ENCODE data around the gene APOBEC2. TPM values are rescaled to one million over a fixed set of nuclear protein-coding genes. Genes with fewer than 3 reads are reported as not detected.

APOBEC2 gene
- total and polyA plus RNA-seq, 9 of the 15 experiments (the other 6 are each of a cell fraction or from before 2014, with no cell fraction given), result 0.25 to 1.6 TPM; not detected in 7

DNA sequence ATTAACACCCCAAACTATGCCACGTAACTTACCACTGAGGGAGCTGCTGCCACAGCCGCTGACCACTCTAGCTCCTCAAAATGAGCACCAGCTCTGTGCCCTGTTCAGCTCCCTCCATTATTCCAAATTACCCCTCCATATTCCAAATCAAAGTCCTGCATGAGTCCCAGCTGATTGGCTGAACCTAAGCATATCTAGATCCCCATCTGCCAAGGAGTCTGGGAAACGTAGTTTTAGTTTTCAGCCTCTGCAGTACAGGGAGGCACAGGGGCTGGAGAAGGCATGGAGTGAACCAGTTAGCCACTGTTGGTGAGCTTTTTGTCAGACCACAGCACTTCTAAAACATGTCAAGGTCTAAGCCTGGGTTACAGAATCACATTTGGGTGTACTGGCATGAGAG lies 29.9 kb upstream of the APOBEC2 start (continued):
- TF ChIP-seq, protein P1, sequence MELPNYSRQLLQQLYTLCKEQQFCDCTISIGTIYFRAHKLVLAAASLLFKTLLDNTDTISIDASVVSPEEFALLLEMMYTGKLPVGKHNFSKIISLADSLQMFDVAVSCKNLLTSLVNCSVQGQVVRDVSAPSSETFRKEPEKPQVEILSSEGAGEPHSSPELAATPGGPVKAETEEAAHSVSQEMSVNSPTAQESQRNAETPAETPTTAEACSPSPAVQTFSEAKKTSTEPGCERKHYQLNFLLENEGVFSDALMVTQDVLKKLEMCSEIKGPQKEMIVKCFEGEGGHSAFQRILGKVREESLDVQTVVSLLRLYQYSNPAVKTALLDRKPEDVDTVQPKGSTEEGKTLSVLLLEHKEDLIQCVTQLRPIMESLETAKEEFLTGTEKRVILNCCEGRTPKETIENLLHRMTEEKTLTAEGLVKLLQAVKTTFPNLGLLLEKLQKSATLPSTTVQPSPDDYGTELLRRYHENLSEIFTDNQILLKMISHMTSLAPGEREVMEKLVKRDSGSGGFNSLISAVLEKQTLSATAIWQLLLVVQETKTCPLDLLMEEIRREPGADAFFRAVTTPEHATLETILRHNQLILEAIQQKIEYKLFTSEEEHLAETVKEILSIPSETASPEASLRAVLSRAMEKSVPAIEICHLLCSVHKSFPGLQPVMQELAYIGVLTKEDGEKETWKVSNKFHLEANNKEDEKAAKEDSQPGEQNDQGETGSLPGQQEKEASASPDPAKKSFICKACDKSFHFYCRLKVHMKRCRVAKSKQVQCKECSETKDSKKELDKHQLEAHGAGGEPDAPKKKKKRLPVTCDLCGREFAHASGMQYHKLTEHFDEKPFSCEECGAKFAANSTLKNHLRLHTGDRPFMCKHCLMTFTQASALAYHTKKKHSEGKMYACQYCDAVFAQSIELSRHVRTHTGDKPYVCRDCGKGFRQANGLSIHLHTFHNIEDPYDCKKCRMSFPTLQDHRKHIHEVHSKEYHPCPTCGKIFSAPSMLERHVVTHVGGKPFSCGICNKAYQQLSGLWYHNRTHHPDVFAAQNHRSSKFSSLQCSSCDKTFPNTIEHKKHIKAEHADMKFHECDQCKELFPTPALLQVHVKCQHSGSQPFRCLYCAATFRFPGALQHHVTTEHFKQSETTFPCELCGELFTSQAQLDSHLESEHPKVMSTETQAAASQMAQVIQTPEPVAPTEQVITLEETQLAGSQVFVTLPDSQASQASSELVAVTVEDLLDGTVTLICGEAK (IDR thresholded peaks at IDR 0.05), result no peak
- TF ChIP-seq, protein P1 (CRISPR knock-in tag; IDR thresholded peaks at IDR 0.05), result no peak
- TF ChIP-seq, protein P2, sequence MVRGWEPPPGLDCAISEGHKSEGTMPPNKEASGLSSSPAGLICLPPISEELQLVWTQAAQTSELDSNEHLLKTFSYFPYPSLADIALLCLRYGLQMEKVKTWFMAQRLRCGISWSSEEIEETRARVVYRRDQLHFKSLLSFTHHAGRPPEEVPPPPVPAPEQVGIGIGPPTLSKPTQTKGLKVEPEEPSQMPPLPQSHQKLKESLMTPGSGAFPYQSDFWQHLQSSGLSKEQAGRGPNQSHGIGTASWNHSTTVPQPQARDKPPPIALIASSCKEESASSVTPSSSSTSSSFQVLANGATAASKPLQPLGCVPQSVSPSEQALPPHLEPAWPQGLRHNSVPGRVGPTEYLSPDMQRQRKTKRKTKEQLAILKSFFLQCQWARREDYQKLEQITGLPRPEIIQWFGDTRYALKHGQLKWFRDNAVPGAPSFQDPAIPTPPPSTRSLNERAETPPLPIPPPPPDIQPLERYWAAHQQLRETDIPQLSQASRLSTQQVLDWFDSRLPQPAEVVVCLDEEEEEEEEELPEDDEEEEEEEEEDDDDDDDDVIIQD (CRISPR knock-in tag; IDR thresholded peaks at IDR 0.05), result no peak
- TF ChIP-seq ZNF143 (CRISPR knock-in tag; IDR thresholded peaks at IDR 0.05) (peak; percentile 52; the same call in 1 of the 2 replicates), SIX5 (IDR thresholded peaks at IDR 0.05; ENCODE audit: borderline replicate concordance in 1 of 2, insufficient read depth in 1 of 2, low read depth in 1 of 2, low read length in 2 of 2) (peak; percentile 20 to 38; a peak in 3 of 4 replicates)

All from K562 (cell line).